HG02623 (cell line): Measurements from ENCODE around the gene RANBP9.

ENCODE experiments used
- ATAC-seq: cut with Tn5 transposase; IDR thresholded peaks from one replicate; pipeline ENCODE4 v1.9.1; 2021; ENCODE audit warnings: moderate library complexity; ENCODE audit not compliant: unreplicated experiment

RANBP9 gene

GRCh38 chr6:13572240-13572639 is 139.4 kb downstream of the RANBP9 start:
- no peak for ATAC-seq
